NCI-H2081 (cell line): ENCODE measurements around the gene ATN1.
A peak's percentile ranks its signal among the peaks of the same experiment; 100 is the strongest.

ENCODE experiments used
- DNase-seq, 2 experiments: peaks; one replicate each; lab custom pipeline; 2025; lab: John Stamatoyannopoulos, UW

ATN1 gene

GRCh38 chr12:6925540-6926279, 2.0 kb upstream of the ATN1 start:
- DNase-seq = peak; percentile 45 to 53

GRCh38 chr12:6928022-6928702, 403 bp downstream of the ATN1 start:
- no peak for DNase-seq

- DNase-seq = peak in 1 of 2 experiments; percentile 6
These were observed 1.1 kb downstream of the ATN1 start for GRCh38 chr12:6928703-6929407.

GRCh38 chr12:6929466-6930452, 2.0 kb downstream of the ATN1 start:
- DNase-seq = no peak

- no peak for DNase-seq
These were observed 5.0 kb downstream of the ATN1 start for GRCh38 chr12:6932766-6933165.

GRCh38 chr12:6934110-6934509, 6.4 kb downstream of the ATN1 start:
- DNase-seq = no peak

GRCh38 chr12:6935371-6936193, 7.8 kb downstream of the ATN1 start:
- no peak for DNase-seq

GRCh38 chr12:6936194-6936635, 8.5 kb downstream of the ATN1 start:
- DNase-seq = no peak

- DNase-seq = peak; percentile 10 to 54
These were observed 9.1 kb downstream of the ATN1 start for GRCh38 chr12:6936636-6937480.

- DNase-seq = peak; percentile 95 to 97
These were observed 10.0 kb downstream of the ATN1 start for GRCh38 chr12:6937481-6938352.

GRCh38 chr12:6938353-6939190, 10.8 kb downstream of the ATN1 start:
- no peak for DNase-seq

- DNase-seq = no peak
These were observed 11.4 kb downstream of the ATN1 start for GRCh38 chr12:6939191-6939540.

- DNase-seq = no peak
These were observed 13.5 kb downstream of the ATN1 start for GRCh38 chr12:6941267-6941666.

- DNase-seq = no peak
These were observed 14.0 kb downstream of the ATN1 start for GRCh38 chr12:6941782-6942181.

- DNase-seq = no peak
These were observed 14.5 kb downstream of the ATN1 start for GRCh38 chr12:6942331-6942665.

GRCh38 chr12:6943389-6943721, 15.6 kb downstream of the ATN1 start:
- peak; percentile 80 to 91 for DNase-seq

GRCh38 chr12:6943722-6944380, 16.1 kb downstream of the ATN1 start, which contains the start of the genes C12orf57 and RNU7-1:
Gene C12orf57 (plus strand): TSS chr12:6944022. CDS start chr12:6944122, 100 bp downstream.
Gene RNU7-1 (plus strand): TSS chr12:6943816.
- peak; percentile 92 to 97 for DNase-seq
